ENCODE data around the gene DHRS12.

DHRS12 gene

DNA sequence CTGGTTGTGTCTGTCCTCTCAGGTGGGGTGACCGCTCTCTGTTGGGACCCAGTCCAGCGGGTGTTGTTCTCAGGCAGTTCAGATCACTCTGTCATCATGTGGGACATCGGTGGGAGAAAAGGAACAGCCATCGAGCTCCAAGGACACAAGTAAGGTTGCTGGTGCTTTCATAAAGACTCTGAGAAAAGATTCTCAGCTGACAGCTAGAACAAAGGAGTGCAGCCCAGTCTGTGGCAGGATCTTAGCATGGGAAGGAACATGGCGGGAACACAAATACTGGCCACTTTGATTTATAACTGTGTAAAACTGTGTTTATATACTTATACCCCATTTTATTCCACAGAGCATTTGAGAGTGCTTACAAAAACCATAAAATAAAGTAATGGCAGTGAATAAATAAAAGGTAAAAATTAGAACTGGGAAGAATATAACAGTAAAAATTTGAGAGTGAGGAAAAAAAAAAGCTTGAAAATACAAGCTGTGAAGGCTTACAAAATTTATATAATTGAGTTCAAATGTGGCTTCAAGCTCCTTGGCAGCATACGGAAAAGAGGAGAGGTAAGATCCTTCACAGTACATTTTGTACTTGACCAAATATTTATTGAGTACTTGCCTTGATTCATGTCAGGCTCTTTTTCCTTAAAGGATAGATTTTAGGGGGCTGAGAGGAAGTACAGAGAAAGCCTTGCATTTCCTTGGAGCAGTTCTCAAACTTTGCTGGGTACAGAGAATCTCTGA lies 64.8 kb downstream of the DHRS12 start:
- no peak for DNase-seq (ENCODE audit: extremely low read depth, low read depth)
- TF ChIP-seq, protein P1, sequence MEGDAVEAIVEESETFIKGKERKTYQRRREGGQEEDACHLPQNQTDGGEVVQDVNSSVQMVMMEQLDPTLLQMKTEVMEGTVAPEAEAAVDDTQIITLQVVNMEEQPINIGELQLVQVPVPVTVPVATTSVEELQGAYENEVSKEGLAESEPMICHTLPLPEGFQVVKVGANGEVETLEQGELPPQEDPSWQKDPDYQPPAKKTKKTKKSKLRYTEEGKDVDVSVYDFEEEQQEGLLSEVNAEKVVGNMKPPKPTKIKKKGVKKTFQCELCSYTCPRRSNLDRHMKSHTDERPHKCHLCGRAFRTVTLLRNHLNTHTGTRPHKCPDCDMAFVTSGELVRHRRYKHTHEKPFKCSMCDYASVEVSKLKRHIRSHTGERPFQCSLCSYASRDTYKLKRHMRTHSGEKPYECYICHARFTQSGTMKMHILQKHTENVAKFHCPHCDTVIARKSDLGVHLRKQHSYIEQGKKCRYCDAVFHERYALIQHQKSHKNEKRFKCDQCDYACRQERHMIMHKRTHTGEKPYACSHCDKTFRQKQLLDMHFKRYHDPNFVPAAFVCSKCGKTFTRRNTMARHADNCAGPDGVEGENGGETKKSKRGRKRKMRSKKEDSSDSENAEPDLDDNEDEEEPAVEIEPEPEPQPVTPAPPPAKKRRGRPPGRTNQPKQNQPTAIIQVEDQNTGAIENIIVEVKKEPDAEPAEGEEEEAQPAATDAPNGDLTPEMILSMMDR (IDR thresholded peaks at IDR 0.05; ENCODE audit: low read depth, low read length): no peak

GRCh38 chr13:51738226-51738905 lies 65.6 kb downstream of the DHRS12 start:
- TF ChIP-seq, protein P1 (IDR thresholded peaks at IDR 0.05; ENCODE audit: low read depth, low read length): no peak
- DNase-seq (ENCODE audit: extremely low read depth, low read depth): no peak

DNA sequence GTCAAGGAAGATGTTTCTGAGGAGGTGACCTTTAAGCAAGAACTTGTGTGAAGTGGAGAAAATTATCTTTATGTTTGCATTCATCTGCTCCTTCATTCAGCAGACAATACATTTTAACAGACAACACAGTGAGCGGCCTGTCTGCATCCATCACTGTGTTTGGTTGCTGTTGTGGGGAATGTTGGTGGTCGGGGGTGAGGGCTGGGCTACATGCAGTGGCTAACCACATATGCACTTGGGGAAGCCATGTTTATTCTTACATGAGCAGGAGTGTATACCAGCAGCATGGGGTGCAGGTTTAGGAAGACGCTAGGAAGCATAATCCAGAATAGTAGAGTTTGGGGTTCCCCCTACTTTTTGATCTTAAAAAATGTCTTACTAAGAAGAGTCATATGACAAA lies 66.4 kb downstream of the DHRS12 start:
- TF ChIP-seq, protein P1 (IDR thresholded peaks at IDR 0.05; ENCODE audit: low read depth, low read length): no peak
- no peak for DNase-seq (ENCODE audit: extremely low read depth, low read depth)

DNA sequence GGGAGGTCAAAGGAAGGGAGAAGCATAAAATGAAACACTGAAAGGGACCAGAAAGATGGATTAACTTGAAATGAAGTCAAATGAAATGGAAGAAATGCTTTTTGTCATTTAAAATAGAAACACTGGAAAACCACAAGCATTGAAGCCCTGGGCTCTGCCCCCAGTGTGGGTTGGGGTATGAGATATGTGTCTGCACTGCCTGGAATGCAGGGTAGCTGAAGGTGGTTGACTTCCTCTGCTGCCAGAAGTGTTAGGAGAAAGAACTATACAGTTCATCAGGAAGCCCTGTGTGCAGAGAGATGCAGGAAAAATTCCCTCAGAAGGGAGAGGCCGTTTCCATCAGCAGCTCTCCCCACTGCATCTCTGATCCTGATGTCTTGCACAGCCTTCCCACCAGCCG lies 69.2 kb downstream of the DHRS12 start:
- DNase-seq (ENCODE audit: extremely low read depth, low read depth): no peak
- TF ChIP-seq, protein P1 (IDR thresholded peaks at IDR 0.05; ENCODE audit: low read depth, low read length): no peak

DNA sequence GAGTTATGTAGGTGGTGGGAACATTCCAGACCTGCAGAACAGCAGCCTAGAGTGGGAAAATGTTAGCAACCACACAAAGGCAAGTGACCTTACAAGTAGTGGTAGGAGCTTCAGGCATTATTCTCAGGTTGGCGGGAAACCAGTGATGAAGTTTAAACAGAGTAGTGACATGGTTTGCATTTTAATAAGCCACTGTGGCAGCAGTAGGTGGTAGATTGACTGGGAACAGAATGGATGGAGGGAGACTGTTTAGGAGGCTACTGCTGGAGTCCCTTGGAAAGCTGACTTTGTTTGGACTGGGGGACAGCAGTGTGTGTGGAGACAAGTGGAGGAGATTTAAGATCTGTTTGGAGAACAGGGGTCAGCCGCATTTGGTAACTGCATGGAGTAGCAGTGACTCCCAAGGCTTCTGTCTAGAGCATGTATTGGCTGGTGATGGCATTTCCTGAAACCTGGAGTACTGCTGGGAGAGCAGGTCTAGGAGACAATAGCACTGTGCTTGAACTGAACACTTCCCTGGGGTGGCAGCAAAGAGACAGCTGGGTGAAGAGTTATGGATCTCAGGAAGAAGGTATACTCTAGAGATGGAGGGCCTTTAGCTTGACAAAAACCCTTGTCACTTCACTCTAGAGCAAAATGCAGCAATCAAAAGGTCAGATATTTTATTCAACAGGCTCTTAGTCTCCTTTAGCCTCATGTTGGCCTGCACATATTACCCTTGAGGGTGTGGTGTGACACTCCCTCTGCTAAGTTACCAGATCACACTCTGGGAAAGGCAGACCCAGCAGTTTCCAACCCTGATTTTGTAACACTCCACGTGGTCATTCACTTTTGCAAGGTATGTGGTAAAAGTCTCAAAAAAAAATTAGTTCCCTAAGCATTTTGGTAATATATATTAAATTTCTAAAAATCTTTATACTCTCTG lies 70.3 kb downstream of the DHRS12 start:
- no peak for DNase-seq (ENCODE audit: extremely low read depth, low read depth)
- TF ChIP-seq, protein P1 (IDR thresholded peaks at IDR 0.05; ENCODE audit: low read depth, low read length): no peak; the same call in 1 of the 2 replicates

- TF ChIP-seq, protein P1 (IDR thresholded peaks at IDR 0.05; ENCODE audit: low read depth, low read length): peak; percentile 49
- no peak for DNase-seq (ENCODE audit: extremely low read depth, low read depth)
These were observed 72.2 kb downstream of the DHRS12 start for GRCh38 chr13:51731759-51732158.

Measured in AG09319 (cell line).